Activated gamma-delta T cell (primary cell): Measurements from ENCODE around the gene AK2.

ENCODE experiments used
- DNase-seq: peaks from one replicate; lab custom pipeline; 2025; lab: John Stamatoyannopoulos, UW

AK2 gene

DNA sequence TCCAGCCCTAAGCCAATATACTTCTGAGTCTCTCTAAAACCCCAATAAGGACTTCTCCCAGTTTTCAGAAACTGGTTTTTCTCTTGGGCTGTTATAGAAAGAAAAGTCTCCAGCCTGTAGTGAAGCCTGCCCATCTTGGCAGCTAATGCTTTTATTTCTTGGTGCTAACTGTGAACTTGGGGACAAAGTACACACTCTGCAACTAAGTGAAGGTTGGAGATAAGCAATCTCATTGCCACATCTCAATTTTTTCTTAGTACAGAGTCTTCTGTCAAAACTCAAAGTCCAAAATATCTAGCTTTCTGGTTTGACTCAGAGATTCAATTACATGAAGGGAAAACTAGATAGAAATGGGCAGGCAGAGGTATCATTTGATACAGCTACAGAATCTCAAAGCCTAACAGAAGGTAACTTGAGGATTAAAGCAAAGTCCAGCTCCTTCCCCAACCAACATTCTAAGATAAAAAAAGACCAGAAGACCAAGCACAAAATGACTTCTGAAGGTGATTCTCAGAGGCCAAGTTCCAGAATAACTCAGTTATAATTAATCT is 14.0 kb downstream of the AK2 start:
- DNase-seq, result no peak

DNA sequence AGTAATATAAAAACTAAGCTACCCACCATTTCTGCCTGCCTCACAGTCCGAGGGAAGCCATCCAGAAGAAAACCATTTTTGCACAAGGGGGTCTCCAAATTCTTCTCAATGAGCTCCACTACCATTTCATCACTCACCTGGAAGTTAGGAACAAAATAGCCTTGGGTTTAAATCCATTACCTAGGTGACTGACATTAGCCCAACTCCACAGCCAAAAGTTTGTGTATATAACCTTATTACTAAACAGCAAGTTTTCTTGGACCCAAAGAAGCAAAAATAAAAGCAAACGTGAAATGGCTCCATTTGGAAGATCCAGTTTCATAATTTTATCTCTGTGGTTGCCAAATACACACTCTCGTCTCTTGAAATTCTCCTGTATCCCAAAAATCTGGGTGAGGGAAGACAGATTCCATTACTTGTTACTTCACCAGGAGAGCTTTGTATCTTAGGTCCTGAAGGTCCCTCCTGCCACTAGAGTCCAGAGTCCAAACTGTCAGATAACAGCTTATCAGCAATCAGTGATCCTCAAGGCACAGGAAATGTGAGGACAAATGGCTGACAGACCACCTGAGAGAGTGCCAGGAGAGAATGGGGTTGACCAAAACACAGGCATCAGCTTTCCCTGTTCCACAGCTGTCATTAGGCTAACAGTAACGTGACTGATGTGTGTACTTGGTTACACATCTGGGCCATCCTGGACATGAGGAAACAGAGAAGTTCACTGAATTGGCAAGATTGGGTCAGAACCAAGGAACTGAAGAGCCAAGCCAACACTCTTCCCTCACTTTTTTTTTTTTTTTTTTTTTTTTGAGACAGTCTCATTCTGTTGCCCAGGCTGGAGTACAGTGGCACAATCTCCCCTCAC is 14.9 kb downstream of the AK2 start:
- DNase-seq, result no peak

DNA sequence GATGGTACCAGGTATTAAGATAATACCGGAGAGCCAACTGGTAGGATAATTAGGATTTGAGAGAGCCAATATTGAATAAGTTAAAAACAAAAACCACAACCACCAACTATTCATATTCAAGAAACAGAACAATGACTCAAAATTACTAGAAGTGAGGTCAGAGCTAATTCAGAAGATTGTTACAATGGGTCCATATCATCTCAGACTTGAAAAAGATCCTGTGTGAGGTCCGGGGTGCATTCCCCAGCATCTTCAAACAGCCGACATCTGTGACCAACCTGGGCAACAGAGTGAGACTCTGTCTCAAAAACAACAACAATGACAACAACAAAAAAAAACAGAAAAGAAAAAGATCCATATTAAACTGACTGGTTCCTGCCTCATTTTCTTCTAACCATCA is 18.6 kb downstream of the AK2 start:
- no peak for DNase-seq

DNA sequence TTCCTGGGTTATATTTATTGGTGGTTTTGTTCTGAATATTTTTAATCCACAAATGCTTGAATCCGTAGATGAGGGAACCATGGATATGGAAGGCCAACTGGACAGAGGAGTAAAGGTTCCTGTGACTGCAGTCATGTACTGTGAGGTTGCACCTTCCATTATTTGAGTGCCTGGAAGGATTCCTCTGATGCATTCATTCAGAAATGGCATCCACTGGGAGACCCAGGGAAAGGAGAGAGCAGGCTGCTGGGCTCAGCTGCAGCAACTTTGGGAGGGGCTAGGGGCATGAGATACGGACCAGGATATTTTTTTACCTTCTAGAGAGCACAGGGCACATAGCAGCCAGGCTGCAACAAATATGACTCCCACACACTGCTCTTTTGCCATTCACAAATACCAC is 19.5 kb downstream of the AK2 start:
- no peak for DNase-seq

DNA sequence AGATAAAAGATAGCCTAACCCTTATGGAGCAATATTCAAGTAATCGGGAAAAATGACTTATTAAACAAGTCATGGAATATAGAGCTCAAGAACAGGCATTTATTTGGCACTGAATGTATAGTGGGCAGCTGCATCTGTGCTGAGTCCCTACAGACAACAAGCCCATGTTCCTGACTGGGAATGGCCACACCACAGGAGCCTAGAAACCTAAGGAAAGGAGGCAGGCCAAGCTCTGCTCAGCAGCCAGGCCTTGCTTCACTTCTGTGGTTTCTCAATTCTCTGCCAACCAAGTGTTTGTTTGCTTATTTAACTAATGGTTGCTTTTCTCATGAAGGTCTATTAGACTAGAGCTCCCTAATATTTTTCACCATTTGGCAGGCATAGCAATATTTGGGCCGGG is 21.5 kb downstream of the AK2 start:
- DNase-seq, result no peak

DNA sequence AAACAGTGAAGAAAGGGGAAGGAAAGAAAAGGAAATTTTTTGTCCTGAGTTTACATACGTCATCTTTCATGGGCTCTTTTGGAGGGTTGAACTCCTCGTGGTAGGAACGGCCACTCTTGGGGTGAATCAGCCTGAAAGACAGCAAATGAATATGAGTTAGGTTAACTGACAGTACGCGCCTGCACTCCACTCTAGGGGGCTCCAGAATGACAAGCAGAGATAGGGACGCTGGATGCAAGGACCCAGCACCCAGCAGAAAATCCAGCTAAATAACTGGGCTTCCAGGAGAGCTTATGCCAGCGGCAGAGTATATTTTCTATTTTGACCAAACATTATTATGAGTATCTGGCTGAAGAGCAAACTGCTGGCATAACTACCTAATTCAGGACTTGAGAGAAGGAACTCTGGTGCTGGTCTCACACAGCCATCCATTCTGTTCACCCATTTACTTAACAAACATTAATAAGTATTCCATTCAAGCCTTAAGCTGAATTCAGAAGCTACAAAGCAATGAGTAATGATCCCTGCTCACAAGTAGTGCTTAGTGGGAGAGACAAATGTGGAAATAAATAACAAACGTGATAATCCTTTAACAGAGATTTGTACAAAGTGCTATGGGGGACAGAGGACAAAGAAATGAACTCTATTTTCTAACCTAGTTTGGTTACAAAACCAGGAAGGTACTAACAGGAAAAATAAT is 22.1 kb downstream of the AK2 start:
- DNase-seq, result no peak

DNA sequence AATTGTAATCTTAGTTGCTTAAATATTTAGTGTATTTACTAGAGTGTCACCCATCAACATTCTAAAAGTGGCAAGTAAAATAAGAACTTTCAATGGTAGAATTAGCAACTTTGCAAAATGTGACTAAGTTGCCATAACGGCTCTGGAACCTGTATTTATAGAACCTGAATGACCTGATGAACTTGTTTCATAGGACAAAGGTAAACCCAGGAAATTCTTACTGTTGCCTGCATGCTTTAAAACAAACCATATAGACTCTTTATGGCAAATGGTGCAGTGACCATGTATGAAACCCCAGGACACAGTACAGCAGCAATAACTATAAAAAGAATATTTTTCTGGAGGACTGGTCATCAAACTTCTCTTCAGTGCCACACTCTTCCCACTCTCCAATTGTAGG is 22.9 kb downstream of the AK2 start:
- no peak for DNase-seq

DNA sequence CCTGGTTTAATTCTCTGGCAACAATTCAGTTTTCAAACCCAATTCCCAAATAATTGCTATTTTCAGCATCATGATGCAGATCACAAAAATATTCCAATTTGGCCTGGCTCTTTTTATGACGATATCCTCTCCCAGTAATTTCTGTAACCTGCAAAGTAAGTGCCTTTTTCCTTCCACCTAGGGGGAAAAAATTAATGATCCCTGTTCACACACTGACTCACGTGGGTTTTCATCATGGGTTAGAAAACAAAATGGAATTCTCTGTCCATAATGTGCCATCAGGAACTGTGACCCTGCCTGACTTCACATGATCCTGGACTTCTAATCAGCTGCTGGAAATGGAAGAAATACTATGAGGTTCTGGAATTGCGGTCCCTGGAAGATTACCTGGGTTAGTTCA is 24.5 kb downstream of the AK2 start:
- no peak for DNase-seq

DNA sequence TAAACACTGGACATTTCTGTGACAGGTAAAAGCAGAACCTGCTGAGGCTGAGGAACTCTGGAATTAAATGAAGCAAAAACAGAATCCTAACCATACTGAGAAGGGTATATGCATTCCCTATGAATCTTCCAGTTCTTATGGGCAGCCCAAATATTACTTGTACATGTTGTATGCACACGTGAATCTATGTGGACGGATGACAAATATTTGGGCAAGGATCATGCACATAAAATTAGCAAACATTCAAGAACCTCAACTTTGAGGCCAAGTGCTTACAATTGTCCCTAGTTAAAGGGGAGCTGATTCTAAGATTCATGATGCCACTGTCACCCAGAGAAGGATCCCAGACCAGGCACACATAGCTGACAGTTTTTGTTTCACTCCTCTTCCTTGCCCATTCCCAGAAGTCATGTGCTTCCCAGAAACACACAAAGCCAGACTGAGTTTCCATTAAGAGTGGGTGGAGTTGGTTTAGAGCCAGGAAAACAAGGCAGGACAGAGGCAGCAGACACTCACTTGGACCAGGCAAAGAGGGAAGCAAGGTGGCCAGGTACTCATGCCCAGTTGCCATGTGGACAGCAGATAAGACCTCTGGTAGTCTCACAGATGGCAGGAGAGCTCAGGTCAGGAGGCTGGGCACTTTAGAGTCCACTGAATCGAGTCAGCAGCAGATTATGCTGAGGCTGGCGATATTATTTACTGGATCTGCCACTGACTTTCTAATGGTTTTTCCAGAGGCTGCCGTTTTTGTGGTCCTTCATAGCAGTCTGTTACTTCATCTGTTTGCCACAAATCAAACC is 25.6 kb downstream of the AK2 start:
- DNase-seq, result no peak

DNA sequence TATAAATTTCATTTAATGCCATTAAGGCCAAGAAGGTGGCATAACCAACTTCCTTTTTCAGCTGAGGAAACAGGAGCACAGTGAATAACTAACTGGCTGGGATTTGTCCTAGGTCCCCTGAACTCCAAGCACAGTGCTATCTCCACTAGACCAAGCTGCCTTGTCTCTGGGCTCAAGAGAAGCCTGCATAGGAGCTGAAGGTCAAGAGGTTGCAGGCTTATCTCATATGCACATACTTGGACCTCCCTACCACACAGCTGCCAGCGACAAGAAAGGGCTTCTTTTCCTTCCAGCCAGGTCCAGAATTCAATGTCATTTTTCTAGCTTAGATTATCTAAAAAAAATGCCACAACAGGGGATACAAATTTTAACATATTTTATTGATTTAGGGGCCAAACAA is 27.1 kb downstream of the AK2 start:
- no peak for DNase-seq

DNA sequence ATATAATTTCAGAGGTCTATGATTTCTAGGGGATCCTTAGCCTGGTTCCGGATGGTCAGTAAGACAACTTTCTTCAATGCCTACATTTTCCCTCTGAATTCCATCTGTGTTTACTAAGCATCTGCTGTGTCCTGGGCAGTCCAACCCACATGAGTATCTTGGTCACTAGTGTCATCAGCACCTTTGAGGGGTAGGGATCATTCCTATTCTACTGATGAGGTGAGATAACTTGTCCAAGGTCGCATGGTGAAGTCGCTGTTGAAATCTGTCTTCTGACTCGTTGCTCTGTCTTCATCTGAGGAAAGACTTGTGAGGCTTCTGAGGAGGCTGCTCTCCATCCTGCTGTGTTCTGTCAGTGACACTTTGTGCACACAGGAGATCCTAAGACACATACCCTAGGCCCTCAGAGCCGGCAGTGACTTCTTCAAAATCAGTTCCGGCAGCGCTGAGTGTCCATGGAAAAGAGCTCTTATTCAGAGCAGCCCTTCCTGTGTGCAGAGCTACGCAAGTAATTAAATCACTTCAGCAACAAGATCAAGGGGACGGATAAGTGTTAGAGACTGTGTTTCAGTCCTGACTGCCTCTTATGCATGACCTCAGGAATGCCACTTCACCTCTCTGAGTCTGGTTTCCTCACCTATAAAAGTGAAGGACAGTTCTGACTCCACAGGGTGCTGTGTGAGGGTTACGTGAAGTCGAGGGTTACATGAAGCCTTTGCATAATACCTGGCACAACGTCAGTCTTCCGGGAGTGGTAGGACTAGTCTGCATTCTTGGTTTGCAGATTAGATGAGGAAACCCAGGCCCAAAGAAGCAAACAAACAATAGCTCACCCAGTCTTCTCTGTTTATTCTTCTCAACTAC is 28.4 kb downstream of the AK2 start:
- DNase-seq, result no peak

DNA sequence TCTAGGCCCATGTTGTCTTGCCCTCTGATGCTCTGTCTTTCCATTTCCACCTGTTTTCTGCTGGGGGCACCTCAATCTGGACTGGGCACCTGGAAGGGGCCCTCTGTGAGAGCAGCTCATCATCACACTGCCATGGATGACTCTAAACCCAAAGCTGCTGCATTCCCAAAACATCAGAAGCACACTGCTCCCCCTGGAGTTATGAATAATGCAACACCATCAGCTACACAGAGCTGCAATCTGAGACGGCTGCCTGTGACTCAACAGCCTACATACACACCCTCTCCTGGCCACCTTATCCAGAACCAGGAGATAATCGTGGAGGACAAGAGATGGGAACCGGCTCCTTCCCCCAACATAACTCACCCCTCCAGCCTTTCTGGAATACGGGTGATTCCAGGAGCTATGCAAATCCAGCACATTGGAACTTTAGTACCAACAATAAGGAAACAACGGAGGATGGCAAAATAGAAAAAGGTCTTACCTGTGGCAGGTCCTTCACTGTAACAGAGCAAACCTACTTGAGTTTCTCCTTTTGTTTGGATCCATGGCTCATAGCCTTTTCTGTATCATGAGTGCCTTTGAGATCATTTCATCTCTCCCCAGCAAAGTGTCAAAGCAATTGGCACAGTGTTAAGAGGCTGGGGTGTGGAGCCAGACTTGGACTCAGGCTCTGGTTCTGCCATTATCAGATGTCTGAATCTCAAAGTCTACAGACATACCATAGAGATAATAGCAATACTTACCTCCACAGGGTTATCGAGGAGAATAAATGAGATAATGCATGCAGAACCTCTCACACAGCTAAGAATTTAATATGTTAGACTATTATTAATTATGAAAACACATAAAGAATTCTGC is 29.3 kb downstream of the AK2 start:
- no peak for DNase-seq

DNA sequence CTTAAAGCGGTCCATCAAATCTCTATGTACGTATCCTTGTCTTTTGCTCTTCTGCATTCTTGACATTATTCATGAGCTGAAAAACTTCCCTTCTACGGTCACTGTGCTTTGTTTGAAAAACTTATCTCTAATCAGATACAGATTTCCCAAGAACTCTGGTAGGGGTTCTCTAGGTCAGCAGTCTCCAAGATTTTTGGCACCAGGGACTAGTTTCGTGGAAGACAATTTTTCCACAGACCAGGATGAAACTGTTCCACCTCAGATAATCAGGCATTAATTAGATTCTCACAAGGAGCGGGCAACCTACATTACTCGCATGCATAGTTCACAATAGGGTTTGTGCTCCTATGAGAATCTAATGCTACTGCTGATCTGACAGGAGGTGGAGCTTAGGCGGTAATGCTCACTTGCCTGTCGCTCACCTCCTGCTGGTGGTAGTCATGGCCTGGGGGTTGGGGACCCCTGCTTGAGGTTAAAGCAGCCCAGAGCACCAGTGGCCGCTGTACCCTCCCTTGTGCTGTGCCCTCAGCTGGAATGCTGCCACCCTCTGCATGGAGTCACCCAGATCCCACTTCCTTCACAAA is 30.8 kb downstream of the AK2 start:
- no peak for DNase-seq

DNA sequence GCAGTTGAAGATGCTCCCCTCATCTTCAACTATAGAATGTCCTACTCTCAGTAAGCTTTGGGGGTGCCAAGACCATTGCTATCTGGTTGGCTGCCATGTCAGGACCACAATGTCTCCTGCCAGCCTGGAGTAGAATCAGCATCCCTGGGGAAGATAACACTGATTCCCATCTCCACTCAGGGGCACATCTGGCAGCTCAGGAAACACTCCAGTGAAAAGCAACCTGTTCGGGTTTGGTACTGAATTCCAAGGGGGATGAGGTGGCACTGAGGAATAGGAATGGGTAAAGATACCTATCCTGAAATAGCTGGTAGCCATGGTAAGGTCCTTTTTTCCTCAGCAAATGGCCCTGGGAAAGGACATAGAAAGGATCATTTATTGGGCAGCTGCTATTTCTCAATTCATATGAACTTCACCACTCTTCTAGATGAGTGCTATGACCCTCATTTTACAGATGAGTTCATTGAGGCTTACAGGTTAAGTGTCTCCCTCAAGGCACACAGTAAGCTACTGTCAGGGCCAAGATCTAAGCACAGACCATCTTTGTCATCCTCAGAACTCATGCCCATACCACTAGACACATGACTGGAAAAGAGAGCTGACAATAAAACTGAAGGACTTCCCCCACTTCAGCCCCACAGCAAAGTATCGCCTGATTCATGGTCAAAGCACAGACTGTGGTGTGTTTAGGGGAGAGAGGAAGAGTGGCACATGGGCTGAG is 31.4 kb downstream of the AK2 start:
- no peak for DNase-seq

DNA sequence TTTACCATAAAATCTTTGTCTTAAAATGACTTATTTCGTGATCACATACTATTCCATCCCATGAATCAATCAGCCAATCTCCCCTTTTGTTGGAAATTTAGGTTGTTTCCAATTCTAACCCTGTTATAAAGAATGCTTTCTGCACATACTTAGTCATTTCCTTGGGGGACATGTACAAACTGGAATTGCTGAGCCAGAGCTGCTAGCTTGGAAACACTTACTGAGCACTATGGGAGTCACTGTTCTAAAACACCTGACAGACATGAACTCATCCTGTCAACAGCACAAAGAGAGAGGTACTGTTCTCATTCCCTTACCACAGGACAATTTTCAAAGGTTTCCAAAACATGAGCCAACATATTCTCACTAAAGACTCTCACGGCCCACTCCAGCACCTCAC is 32.1 kb downstream of the AK2 start:
- DNase-seq, result no peak

DNA sequence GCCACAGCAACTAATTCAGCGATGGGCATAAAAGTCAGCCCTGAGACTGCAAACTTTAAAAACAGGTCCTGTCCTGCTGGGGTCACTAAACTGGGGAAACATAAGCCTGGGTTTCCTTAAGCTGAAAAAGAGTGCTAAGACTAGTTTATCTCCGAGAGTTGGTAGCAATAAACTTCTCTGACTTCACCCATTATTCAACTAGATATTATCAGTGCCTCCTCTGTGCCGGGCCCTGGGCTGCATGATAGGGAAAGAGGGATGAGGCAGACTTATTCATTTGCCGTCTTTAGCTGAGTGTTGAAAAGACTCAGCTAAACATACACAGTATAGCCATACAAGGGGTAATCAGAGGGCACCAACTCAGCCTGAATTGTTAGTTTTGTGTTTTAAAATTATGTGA is 33.0 kb downstream of the AK2 start:
- DNase-seq, result no peak

DNA sequence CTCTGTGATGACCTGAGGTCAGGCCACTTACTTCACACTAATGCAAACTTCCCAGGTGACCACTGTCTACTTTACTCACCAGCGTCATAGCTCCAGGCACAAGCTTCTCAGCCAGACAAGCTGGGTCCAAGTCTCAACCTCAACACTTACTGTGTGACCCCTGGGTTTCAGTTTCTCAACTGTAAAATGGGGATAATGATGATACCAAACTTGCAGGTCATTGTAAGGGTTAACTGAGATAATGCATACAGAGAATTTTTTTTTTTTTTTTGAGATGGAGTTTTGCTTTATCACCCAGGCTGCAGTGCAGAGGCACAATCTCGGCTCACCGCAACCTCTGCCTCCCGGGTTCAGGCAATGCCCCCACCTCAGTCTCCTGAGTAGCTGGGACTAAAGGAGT is 34.7 kb downstream of the AK2 start:
- DNase-seq, result no peak

DNA sequence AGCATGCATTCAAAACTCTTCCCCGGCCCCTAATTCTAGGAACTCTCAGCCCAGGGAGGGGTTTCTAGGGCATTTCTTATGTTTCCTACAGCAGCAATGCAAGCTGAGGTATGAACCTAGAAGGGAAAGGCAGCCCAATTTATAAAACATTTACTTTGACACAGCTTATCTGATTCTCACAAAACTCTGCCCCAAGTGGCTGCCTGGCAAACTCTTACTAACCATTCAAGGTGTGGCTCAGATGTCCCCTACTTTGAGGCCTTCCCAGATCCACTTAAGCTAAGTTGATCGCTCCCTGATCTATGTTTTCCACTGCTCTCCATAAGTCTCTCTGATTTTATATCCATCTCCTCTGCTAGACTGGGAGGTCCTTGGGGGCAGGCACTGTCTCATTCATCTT is 35.4 kb downstream of the AK2 start:
- no peak for DNase-seq

DNA sequence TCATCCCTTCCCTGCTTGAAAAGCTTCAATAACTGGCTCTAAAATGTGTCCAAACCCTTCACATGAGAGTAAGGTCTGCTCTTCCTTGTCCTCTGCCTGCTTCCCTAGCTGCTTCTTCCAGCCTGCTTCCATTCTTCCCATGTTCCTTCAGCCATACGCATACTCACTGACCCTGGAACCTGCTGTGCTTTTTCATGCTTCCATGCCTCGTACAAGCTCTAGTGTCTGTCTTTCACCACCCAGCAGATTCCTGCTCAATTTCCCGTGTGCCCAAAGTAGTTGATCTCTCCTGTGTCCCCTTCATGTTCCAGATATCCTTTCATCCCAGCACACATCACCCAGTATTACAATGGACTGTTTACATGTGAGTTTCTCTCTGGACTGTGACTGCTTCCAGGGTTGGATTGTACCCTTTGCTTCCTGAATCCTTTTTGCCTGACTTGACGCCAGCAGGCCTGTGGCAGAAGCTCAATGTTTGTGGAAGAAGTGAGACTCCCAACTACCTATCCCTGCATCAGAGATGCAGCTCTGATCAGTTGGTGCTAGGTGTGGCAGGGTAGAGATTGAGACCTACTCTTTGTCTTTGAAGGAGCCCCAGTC is 36.2 kb downstream of the AK2 start:
- no peak for DNase-seq
